Measurements from ENCODE around the gene OSBPL6. TPM values are rescaled to one million over a fixed set of nuclear protein-coding genes. Genes with fewer than 3 reads are reported as not detected.

OSBPL6 gene
- total and polyA plus RNA-seq, 4 experiments from 2014 or later = 0.14 to 0.49 (median 0.34) TPM

DNA sequence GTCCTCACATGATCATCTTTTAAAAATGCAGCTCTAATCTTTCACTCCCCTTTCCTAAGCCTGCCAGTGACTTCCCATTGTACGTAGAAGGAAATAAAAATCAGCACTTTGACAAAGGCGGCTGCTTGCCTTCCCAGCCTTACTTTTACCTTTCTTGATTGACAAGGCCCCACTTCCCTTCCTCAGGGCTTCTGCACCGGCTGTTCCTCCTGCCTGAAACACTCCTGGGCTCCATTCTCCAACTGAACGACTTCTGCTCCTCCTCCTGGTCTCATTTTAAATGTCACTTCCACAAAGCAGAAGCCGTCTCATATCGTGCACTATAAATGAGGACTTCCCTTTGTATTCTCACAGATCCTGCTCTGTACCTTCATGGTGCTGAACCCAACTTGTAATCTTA lies 56.1 kb downstream of the OSBPL6 start:
- intact Hi-C loops (cut with micrococcal nuclease) = no loop called here
- peaks cover 3 to 5% of the 10 kb centered on the region in 2 donors for H3K27me3 Mint-ChIP-seq
- no peaks in the 10 kb centered on the region for H3K9me3 Mint-ChIP-seq
- no peaks in the 10 kb centered on the region for H3K9me3 ChIP-seq (ENCODE audit: control insufficient read depth in 1 of 2, low read length in 2 of 2)
- H3K27ac ChIP-seq (ENCODE audit: low read depth, low read length) = no peak overlapping the region
- no peak overlapping the region for H3K4me3 Mint-ChIP-seq
- no peaks in the 10 kb centered on the region for H3K4me1 Mint-ChIP-seq
- no peaks in the 10 kb centered on the region for H3K27me3 ChIP-seq (ENCODE audit: insufficient read depth, low read length)
- peak overlapping the region in 1 of 7 donors; percentile 50 for H3K27ac Mint-ChIP-seq
- ChIA-PET POLR2A (ENCODE audit: partially characterized antibody) (no interaction called here), CTCF (ENCODE audit: partially characterized antibody) (no interaction called here)
- H3K36me3 ChIP-seq (ENCODE audit: insufficient read depth, low read length) = no peaks in the 10 kb centered on the region
- DNase-seq = no peak
- no peaks in the 10 kb centered on the region for H3K4me1 ChIP-seq (ENCODE audit: insufficient read depth, low read length)
- no peaks in the 10 kb centered on the region for H3K36me3 Mint-ChIP-seq
- no peak overlapping the region for H3K4me3 ChIP-seq (ENCODE audit: low read length in 2 of 2)

DNA sequence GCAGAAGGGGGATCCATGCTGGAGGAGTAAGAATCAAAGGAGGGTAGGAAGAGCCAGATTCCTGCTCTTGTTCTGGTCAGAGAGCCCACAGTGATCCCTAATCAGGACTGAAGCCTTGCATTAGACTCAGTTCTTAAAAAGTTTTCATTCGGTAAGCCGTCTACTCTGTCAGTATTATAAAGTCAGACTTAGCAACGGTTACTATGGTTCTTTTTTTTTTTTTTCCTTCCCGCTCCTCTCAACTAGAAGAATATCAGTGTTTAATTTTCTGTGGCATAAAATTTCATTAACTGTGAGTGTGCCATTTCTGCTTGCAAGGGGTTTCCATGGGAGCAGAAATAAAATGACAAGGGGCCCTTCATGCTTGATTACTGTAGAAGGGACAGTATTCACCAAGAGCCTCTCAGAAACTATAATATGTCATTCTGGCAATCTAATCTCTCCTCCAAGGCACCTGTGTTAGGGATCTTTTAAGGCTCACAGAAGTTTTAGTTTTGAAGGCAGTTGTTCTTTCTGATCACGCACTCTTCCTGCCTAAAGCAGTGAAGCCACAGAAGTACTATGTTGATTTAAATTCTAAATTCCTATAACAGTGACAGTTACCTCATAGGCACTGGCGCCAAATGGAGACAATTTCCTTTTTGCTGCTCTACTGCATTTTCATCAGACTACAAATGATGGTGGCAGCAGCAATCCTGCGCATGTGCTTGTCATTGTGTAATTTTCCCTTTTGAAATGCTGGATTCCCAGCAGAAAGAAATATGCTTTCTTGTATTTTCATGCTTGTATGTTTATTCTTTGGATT lies 57.0 kb downstream of the OSBPL6 start:
- no peak overlapping the region for H3K4me3 Mint-ChIP-seq
- ChIA-PET CTCF (ENCODE audit: partially characterized antibody) (no interaction called here), POLR2A (ENCODE audit: partially characterized antibody) (no interaction called here)
- Histone ChIP-seq H3K27ac (ENCODE audit: low read depth, low read length) (no peak overlapping the region), H3K36me3 (ENCODE audit: insufficient read depth, low read length) (no peaks in the 10 kb centered on the region), H3K4me1 (ENCODE audit: insufficient read depth, low read length) (no peaks in the 10 kb centered on the region), H3K9me3 (ENCODE audit: control insufficient read depth in 1 of 2, low read length in 2 of 2) (no peaks in the 10 kb centered on the region), H3K4me3 (ENCODE audit: low read length in 2 of 2) (no peak overlapping the region), H3K27me3 (ENCODE audit: insufficient read depth, low read length) (no peaks in the 10 kb centered on the region)
- H3K27me3 Mint-ChIP-seq = peaks cover 1% of the 10 kb centered on the region in 2 donors
- H3K9me3 Mint-ChIP-seq = no peaks in the 10 kb centered on the region
- H3K36me3 Mint-ChIP-seq = no peaks in the 10 kb centered on the region
- no peaks in the 10 kb centered on the region for H3K4me1 Mint-ChIP-seq
- DNase-seq = no peak
- intact Hi-C loops (cut with micrococcal nuclease) = no loop called here
- H3K27ac Mint-ChIP-seq = no peak overlapping the region

DNA sequence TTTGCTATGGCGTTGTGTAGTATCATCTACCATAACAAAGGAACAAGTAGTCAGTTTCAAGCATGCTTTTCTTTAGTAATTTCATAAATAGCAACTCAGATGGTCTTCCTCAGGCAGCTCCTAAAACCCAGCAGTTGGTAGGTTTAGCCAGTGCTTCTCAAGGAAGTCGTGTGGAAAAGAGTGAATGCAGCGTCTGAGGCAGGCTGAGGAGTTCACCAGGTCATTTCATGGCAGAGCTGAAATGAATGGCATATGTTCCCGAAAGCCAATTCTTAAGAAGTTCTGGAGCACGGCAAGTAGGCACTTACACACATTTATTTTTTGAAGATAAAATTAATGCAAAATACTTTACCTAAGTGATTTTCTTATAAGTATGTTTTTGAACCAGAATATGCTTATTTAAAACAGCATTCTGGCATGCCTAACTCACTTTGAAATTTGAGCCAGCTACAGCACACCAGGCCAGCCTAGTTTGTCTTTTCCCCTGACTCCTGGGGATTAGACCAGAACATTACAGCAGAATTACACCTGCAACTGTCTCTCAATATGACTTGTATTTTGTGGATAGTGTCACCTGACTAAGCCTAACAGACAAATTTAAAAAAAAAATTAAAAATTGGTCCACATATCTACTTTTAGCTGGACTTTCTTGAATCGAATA lies 62.2 kb downstream of the OSBPL6 start:
- no peak overlapping the region for H3K4me3 ChIP-seq (ENCODE audit: low read length in 2 of 2)
- Mint-ChIP-seq H3K4me3 (no peak overlapping the region), H3K27me3 (peaks cover 0 to 5% of the 10 kb centered on the region in 2 donors), H3K36me3 (no peaks in the 10 kb centered on the region), H3K4me1 (no peaks in the 10 kb centered on the region), H3K9me3 (no peaks in the 10 kb centered on the region), H3K27ac (no peak overlapping the region)
- intact Hi-C loops (cut with micrococcal nuclease) = no loop called here
- no peak overlapping the region for H3K27ac ChIP-seq (ENCODE audit: low read depth, low read length)
- no peak for DNase-seq
- POLR2A ChIA-PET (ENCODE audit: partially characterized antibody) = interaction anchor here (0.8 kb wide), 1 partner anchor 12 kb away, joined by 3 read pairs; no protein-coding TSS in a partner anchor
- no peaks in the 10 kb centered on the region for H3K27me3 ChIP-seq (ENCODE audit: insufficient read depth, low read length)
- H3K9me3 ChIP-seq (ENCODE audit: control insufficient read depth in 1 of 2, low read length in 2 of 2) = no peaks in the 10 kb centered on the region
- CTCF ChIA-PET (ENCODE audit: partially characterized antibody) = interaction anchor here (1.2 kb wide), 1 partner anchor 9 kb away, joined by 3 read pairs; no protein-coding TSS in a partner anchor
- no peaks in the 10 kb centered on the region for H3K4me1 ChIP-seq (ENCODE audit: insufficient read depth, low read length)
- no peaks in the 10 kb centered on the region for H3K36me3 ChIP-seq (ENCODE audit: insufficient read depth, low read length)

DNA sequence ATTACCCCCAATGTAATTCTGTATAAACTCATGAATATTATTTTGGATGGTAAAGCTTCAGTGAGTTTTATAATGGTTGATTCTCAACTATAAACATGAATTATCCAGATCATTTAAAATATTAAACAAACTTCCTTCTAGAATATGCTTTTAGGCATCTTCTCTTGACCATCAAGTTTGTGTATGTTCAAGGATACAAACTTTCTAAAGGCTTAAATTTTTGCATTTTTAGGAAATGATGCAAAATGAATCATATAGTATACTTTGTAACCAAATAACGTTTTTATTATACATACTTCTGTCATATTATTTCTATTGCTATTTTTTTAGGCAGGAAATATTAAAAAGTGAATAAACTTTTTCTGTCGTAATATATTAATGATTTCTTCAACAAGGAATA lies 62.8 kb downstream of the OSBPL6 start:
- H3K36me3 ChIP-seq (ENCODE audit: insufficient read depth, low read length) = no peaks in the 10 kb centered on the region
- H3K4me1 ChIP-seq (ENCODE audit: insufficient read depth, low read length) = no peaks in the 10 kb centered on the region
- Mint-ChIP-seq H3K9me3 (no peaks in the 10 kb centered on the region), H3K4me1 (no peaks in the 10 kb centered on the region), H3K27me3 (peaks cover 0 to 5% of the 10 kb centered on the region in 2 donors), H3K27ac (no peak overlapping the region), H3K36me3 (no peaks in the 10 kb centered on the region), H3K4me3 (no peak overlapping the region)
- no peak overlapping the region for H3K27ac ChIP-seq (ENCODE audit: low read depth, low read length)
- DNase-seq = no peak
- no peaks in the 10 kb centered on the region for H3K27me3 ChIP-seq (ENCODE audit: insufficient read depth, low read length)
- no peak overlapping the region for H3K4me3 ChIP-seq (ENCODE audit: low read length in 2 of 2)
- POLR2A ChIA-PET (ENCODE audit: partially characterized antibody) = interaction anchor here (0.8 kb wide), 1 partner anchor 11 kb away, joined by 3 read pairs; no protein-coding TSS in a partner anchor
- no peaks in the 10 kb centered on the region for H3K9me3 ChIP-seq (ENCODE audit: control insufficient read depth in 1 of 2, low read length in 2 of 2)
- CTCF ChIA-PET (ENCODE audit: partially characterized antibody) = interaction anchor here (0.7 to 1.2 kb wide), 2 partner anchors 9 to 98 kb away, joined by 3 read pairs; no protein-coding TSS in a partner anchor
- intact Hi-C loops (cut with micrococcal nuclease) = no loop called here

DNA sequence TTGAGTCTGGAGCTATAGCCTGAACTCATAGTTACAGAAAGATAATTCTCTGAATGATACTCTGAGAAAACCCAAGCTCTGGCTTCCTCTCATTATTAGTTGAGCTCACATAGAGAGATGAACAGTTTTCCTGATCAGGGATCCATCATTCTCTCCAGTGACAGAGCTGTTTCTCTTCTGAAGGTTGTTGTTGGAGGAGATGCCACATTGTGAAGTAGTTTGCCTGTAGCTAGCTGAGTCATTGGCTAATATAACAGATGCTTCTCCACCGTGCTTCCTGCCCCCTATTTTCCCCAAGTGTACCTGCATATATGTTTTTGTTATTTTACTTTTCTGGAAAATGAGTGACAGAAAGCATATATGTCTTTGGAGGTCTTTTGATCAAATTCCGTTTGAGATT lies 64.6 kb downstream of the OSBPL6 start:
- Mint-ChIP-seq H3K9me3 (no peaks in the 10 kb centered on the region), H3K4me3 (no peak overlapping the region), H3K4me1 (no peaks in the 10 kb centered on the region), H3K27me3 (peaks cover 2 to 5% of the 10 kb centered on the region in 2 donors), H3K27ac (no peak overlapping the region), H3K36me3 (no peaks in the 10 kb centered on the region)
- Histone ChIP-seq H3K27me3 (ENCODE audit: insufficient read depth, low read length) (no peaks in the 10 kb centered on the region), H3K36me3 (ENCODE audit: insufficient read depth, low read length) (no peaks in the 10 kb centered on the region), H3K4me3 (ENCODE audit: low read length in 2 of 2) (no peak overlapping the region), H3K27ac (ENCODE audit: low read depth, low read length) (no peak overlapping the region), H3K9me3 (ENCODE audit: control insufficient read depth in 1 of 2, low read length in 2 of 2) (no peaks in the 10 kb centered on the region), H3K4me1 (ENCODE audit: insufficient read depth, low read length) (no peaks in the 10 kb centered on the region)
- ChIA-PET CTCF (ENCODE audit: partially characterized antibody) (no interaction called here), POLR2A (ENCODE audit: partially characterized antibody) (no interaction called here)
- intact Hi-C loops (cut with micrococcal nuclease) = no loop called here
- DNase-seq = no peak

DNA sequence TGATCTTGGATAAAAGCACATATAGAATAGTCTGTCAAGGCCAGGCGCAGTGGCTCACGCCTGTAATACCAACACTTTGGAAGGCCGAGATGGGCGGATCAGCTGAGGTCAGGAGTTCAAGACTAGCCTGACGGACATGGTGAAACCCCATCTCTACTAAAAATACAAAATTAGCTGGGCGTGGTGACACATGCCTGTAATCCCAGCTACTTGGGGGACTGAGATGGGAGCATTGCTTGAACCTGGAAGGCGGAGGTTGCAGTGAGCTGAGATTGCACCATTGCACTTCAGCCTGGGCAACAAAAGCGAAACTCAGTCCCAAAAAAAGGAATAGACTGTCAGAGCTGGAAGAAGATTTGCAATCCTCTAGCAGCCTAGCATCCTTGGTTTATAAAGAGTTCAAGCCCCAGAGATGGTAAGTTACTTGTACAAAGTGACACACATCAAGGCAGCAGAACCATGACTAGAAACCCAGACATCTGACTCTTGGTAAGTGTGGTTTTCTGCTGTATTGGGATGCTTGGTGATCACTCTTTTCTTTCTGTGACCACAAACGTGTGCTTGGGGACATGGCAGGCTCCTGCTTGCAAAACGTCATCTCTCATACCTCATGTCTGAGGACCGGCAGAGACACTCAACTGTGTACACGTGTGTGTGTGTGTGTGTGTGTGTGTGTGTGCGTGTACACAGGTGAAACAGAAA lies 69.0 kb downstream of the OSBPL6 start:
- POLR2A ChIA-PET (ENCODE audit: partially characterized antibody) = no interaction called here
- H3K27me3 Mint-ChIP-seq = peaks cover 4 to 6% of the 10 kb centered on the region in 2 donors

DNA sequence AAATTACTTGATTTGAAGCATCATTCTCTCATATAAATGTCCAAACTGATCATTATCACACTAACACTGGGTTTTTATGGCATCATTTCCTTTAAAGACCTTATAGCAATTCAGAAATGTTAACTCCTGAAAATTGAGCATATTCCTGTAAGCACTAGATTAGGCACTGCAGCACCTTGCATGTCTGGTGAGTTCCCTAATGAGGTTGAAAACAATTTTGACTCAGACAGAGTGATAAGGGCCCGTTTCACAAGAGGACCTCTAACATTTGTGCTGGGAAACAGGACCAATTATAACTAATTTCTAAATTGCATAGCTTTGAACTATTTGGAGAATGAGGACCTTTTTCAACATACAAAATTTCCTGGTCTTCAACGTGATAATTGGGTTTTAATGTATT lies 69.9 kb downstream of the OSBPL6 start:
- Histone ChIP-seq H3K9me3 (ENCODE audit: control insufficient read depth in 1 of 2, low read length in 2 of 2) (no peaks in the 10 kb centered on the region), H3K27ac (ENCODE audit: low read depth, low read length) (no peak overlapping the region), H3K4me1 (ENCODE audit: insufficient read depth, low read length) (no peaks in the 10 kb centered on the region), H3K4me3 (ENCODE audit: low read length in 2 of 2) (no peak overlapping the region), H3K36me3 (ENCODE audit: insufficient read depth, low read length) (no peaks in the 10 kb centered on the region), H3K27me3 (ENCODE audit: insufficient read depth, low read length) (no peaks in the 10 kb centered on the region)
- H3K9me3 Mint-ChIP-seq = no peaks in the 10 kb centered on the region
- peaks cover 2 to 4% of the 10 kb centered on the region in 2 donors for H3K27me3 Mint-ChIP-seq
- POLR2A ChIA-PET (ENCODE audit: partially characterized antibody) = no interaction called here
- no peak for DNase-seq
- no peaks in the 10 kb centered on the region for H3K36me3 Mint-ChIP-seq
- H3K27ac Mint-ChIP-seq = no peak overlapping the region
- no peak overlapping the region for H3K4me3 Mint-ChIP-seq
- CTCF ChIA-PET (ENCODE audit: partially characterized antibody) = interaction anchor here (1.9 kb wide), 1 partner anchor 19 kb away, joined by 5 read pairs; no protein-coding TSS in a partner anchor
- intact Hi-C loops (cut with micrococcal nuclease) = no loop called here
- no peaks in the 10 kb centered on the region for H3K4me1 Mint-ChIP-seq

More for the DNA sequence above, 69.0 kb downstream of the OSBPL6 start:
- CTCF ChIA-PET (ENCODE audit: partially characterized antibody) = no interaction called here
- Mint-ChIP-seq H3K9me3 (no peaks in the 10 kb centered on the region), H3K27ac (no peak overlapping the region), H3K4me3 (no peak overlapping the region), H3K36me3 (no peaks in the 10 kb centered on the region), H3K4me1 (no peaks in the 10 kb centered on the region)
- Histone ChIP-seq H3K4me3 (ENCODE audit: low read length in 2 of 2) (no peak overlapping the region), H3K4me1 (ENCODE audit: insufficient read depth, low read length) (no peaks in the 10 kb centered on the region), H3K27ac (ENCODE audit: low read depth, low read length) (no peak overlapping the region), H3K27me3 (ENCODE audit: insufficient read depth, low read length) (no peaks in the 10 kb centered on the region), H3K9me3 (ENCODE audit: control insufficient read depth in 1 of 2, low read length in 2 of 2) (no peaks in the 10 kb centered on the region), H3K36me3 (ENCODE audit: insufficient read depth, low read length) (no peaks in the 10 kb centered on the region)
- intact Hi-C loops (cut with micrococcal nuclease) = no loop called here
- DNase-seq = no peak
